Dermis microvascular lymphatic vessel endothelial cell (primary cell): Measurements from ENCODE around the gene GTF2I. TPM values are rescaled to one million over a fixed set of nuclear protein-coding genes. Genes with fewer than 3 reads are reported as not detected.
"Not testable (repeated sequence)": the region's sequence is repeated elsewhere in the genome, so short reads cannot be mapped to it uniquely, and the experiment has no call there.

Experiments used
- DNase-seq, 2 donors: peaks; one replicate each; pipeline versions ENCODE4 v3.0.0 to v3.0.0-alpha.2; 2010; ENCODE audit warnings: low read depth in 2 of 2
- total RNA-seq: library from RNA; depleted of rRNA; stranded (reverse); fragments of >200 nt; gene quantifications from 2 replicates; pipeline ENCODE4 v1.2.1, GENCODE V29; 2014

GTF2I gene
- total RNA-seq, 1 donor from 2014 or later: 71.4 TPM

DNA sequence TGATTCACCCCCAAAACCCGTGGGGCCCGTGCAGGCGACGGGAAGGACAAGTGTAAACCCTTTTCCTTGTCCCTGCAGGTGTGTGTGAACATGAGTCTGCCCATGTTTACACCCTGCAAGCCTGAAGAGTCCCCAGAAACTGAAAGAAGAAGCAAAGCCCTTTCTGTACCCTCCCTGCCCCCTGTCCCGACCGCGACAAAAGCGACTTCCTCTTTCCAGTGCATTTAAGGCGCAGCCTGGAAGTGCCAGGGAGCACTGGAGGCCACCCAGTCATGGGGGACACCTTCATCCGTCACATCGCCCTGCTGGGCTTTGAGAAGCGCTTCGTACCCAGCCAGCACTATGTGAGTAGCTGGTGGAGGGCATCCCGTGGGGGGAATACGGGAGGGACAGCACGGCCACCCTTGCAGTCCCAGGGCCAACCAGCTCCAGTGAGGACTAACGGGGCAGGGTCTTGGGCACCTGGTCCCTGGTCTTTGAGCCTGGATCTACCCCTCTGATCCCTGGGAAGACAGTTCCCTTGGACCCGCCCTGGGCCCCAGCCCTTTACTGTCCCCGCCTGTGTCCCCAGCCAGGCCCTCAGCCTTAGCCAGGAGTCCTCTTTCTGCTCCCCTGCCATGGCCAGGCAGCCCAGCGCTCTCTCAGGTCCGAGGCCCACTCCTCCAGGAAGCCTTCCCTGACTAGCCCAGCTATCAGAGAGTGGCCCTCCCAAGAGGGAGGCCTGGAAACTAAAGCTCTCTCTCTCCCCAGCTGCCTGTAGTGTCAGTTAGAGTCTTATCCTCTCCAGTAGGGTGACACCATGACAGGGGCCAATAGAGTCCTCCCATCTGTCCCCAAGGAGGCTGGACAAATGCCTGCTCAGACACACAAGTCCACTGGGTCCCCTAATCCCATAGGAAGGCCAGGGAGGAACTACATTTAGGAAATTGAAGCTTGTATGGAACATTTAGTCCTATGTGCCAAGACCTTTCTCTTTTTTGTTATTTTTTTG, 116.5 kb downstream of the GTF2I start, which contains the start of gene NCF1:
NCF1 (plus strand) TSS at position 252 of the 991 bp plus-strand sequence; CDS start at position 273, 21 bp downstream.
- not testable (repeated sequence) for DNase-seq

DNA sequence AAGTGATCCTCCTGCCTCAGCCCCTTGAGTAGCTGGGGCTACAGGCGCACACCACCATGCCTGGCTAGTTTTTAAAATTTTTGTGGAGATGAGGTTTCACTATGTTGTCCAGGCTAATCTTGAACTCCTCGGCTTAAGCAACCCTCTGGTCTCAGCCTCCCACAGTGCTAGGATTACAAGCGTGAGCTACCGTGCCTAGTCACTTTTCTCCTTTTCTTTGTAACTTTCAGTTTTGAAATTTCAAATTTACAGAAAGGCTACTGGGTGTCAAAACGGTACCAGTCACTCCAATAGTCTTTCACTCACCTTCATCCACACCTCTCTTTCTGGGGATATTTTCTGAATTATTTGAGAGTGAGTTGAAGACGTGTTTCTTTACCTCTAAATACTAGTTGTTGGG, 117.6 kb downstream of the GTF2I start:
- DNase-seq: not testable (repeated sequence)

DNA sequence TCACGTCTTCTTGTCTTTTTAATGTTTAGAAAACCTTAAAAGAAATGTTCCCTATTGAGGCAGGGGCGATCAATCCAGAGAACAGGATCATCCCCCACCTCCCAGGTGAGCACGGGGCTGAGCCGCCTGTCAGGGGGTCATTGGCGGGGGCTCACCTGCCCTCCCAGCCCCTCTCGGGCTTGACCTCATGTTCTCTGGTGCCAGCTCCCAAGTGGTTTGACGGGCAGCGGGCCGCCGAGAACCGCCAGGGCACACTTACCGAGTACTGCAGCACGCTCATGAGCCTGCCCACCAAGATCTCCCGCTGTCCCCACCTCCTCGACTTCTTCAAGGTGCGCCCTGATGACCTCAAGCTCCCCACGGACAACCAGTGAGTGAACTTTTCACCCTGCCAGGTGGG, 121.5 kb downstream of the GTF2I start:
- DNase-seq: not testable (repeated sequence)

DNA sequence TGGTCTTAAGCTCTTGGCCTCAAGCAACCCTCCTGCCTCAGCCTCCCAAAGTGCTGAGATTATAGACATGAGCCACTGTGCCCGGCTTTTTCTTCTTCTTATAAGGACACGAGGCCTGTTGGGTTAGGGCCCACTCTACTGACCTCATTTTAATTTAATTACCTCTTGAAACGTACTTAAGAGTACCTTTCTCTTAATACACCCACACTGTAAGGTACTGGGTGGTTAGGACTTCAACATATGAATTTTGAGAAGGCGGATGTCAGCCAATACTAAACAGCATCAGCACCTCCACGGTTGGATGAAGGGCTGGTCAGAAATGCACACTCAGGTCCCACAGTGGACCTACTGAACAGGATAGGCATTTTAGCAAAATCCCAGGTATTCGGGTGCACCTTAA, 124.2 kb downstream of the GTF2I start:
- not testable (repeated sequence) for DNase-seq

DNA sequence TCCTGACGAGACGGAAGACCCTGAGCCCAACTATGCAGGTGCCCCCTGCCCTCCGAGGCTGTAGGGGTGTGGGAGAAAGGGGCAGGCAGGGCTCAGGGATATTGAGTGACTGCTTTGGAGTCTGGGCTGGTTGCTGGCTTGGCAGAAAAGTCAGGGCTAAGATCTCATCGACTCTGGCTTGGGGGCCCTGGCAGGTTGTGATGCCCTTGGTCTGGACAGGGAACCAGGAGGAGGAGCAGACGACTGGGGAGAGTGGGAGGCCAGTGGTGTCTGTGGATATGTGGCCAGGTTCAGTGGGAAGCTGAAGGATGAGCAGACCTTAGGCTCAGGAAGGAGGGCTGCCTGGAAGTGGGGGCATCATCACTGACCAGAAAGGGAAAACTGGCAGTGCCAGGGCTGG, 126.1 kb downstream of the GTF2I start:
- DNase-seq: not testable (repeated sequence)

DNA sequence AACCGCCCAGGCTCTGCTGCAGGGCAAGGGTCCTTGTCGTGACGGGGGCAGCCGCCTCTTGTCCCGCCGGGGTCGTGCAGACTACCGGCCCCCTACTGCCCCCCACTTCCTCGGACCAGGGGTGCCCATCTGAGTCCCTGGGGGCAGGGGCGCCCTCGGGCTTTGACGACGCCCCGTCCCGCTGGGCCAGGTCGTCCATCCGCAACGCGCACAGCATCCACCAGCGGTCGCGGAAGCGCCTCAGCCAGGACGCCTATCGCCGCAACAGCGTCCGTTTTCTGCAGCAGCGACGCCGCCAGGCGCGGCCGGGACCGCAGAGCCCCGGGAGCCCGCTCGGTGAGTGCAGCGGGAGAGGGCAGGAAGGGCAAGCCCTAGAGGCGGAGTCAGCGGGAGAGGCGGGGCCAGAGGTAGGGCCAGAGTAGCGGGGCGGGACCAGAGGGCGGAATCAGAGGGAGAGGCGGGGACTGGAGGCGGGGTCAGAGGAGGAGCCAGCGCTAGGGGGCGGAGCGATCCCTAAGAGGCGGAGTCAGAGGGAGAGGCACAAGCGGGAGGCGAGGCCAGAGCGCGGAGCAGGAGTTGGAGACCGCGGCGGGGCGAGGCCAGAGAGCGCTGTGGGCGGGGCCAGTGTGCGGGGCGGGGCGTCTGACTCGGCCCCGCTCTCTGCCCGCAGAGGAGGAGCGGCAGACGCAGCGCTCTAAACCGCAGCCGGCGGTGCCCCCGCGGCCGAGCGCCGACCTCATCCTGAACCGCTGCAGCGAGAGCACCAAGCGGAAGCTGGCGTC, 131.0 kb downstream of the GTF2I start:
- peak; percentile 69 to 87 for DNase-seq

DNA sequence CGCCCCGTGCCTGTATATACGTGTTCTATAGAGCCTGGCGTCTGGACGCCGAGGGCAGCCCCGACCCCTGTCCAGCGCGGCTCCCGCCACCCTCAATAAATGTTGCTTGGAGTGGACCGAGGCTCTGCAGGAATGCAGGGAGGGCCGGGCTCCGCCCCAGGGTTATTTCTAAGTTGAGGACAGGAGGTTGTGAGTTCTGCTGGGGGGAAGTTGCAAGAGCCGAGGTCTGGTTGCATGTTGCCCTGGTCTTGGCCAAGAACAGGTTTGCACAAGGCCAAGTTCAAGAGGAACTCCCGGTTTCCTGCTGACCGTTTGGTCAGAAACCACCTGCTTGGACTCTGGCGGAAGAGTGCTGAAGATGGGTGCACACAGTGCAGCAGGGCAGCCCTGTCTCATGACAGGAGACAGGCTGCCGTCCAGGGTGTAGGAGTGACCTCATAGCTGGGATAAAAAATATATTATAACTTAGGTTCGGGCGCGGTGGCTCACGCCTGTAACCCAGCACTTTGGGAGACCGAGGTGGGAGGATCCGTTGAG, 131.8 kb downstream of the GTF2I start:
- not testable (repeated sequence) for DNase-seq

DNA sequence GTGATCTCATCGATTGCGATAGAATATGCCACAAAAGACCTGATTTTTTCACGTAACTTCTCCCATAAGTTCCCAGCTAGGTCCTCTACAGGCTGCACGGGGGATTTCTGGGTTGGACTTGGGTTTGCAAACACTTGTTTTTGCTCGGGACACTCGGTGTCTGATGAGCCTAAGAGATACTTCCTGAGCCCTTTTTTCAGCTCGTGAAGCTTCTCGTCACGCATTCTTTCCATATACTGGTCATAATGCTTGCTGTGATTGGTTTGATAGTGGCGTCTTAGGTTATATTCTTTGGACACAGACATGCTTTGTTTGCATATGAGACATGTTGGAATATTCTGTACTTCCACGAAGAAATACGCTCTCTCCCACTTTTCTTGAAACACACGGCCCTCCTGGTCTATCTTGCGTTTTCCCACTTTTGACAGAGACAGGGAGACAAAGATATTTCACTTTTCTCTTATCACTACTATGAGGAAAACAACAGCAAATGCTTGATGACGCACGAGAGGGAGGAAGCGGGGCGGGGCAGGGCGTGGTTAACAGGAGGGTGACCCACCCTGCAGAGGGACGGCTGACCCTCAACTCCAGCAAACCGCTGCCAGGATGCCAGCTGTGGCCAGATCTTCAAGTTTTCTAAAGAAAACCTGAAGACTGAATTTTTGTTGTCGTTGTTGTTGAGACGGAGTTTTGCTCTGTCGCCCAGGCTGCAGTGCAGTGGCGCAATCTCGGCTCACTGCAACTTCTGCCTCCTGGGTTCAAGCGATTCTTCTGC, 140.5 kb downstream of the GTF2I start:
- DNase-seq: not testable (repeated sequence)

DNA sequence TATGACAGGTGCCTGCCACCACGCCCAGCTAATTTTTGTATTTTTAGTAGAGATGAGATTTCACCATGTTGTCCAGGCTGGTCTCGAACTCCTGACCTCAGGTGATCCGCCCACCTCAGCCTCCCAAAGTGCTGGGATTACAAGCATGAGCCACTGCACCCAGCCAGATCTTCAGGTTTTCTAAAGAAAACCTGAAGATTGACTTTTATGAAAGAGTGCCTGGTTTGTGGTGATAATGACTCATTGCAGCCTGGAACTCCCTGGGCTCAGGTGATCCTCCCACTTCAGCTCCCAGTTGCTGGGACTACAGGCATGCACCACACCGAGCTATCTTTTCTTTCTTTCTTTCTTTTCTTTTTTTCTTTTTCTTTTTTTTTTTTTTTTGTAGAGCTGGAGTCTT, 141.1 kb downstream of the GTF2I start:
- not testable (repeated sequence) for DNase-seq

Other genes with a start within 250 kb of the GTF2I start
- gene GTF2IRD1, start 203.8 kb upstream of the GTF2I start, total RNA-seq: 4.1 and 6.8 TPM in 2 replicates
- gene NCF1, start 116.3 kb downstream of the GTF2I start, total RNA-seq: under 0.01 TPM in 1 of 2 replicates, not detected in the other
- gene GTF2IRD2, start 193.9 kb downstream of the GTF2I start, total RNA-seq: 2.9 and 3.1 TPM in 2 replicates